Right renal pelvis (tissue), 4 donors: ENCODE results near the gene ZCCHC14. TPM values are rescaled to one million over a fixed set of nuclear protein-coding genes. Genes with fewer than 3 reads are reported as not detected.

Experiments
- DNase-seq, 4 donors: peaks; one replicate each; pipeline ENCODE4 v3.0.0-alpha.2; 2013; ENCODE audit warnings: low read depth in 4 of 4, low spot score in 3 of 4, missing footprints in 1 of 4
- polyA plus RNA-seq, 4 donors: library from polyadenylated mRNA; unstranded; fragments of 120-200 nt; gene quantifications; one replicate each; pipeline ENCODE4 v1.2.1, GENCODE V29; 2013; ENCODE audit not compliant: insufficient read length in 4 of 4

The ZCCHC14 gene
- polyA plus RNA-seq, 4 donors, result 34.3 to 37.4 (median 36.3) TPM

- no peak for DNase-seq
Observed at GRCh38 chr16:87436225-87437172, 56.3 kb downstream of the ZCCHC14 start.

- DNase-seq, result no peak
Observed at GRCh38 chr16:87435372-87436224, 57.2 kb downstream of the ZCCHC14 start.

DNA sequence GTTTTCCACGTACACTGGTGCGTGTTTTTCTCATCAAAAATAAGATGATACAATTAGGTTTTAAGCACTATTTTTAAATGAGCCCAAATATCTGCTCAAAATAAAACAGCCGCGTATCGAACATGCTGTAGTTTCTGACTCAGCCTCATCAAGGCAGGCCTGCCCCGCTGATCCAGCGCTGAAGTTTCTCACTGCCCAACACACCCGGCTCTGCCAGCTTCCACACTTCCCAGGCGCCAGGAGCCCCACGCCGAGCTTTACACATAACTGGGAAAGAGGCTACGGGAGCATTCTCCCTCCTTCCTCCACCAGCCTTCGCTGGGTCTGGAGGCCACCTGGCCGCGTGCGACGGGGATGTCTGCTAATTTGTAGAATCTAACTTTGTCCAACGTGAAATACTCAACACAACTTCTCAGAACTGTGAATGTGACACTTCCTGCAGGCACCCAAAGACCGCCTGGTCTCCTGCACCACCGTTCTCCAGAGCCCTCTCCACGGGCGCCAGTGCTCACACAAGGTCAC is 58.6 kb downstream of the ZCCHC14 start:
- no peak for DNase-seq

DNA sequence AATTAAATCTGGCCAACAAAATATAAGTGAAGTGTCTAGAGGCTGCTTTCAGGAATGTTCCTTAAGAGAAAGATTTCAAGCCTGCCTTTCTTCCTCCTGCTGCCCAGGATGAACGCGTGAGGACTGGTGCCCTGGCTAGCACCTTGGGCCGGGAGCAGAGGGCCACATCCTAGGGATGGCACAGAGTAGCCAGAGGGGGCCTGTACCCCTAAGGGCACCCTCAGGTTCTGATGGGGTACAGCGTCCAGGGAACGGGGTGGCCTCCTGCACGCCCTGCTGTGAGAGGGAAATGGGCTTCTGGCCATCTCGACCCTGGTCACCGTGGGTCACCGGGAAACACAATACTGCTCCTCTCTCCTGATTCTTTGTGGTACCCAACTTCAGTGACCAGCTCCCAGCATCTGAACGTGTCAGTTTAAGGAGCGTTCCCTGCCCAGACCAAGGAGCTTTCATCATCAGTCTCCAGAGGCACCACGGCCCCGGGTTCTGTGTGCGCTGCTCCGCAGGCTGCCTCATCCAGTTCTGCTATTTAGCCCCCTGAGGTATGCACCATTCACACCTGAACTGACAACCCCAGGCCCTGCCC is 60.4 kb downstream of the ZCCHC14 start:
- DNase-seq, result no peak

DNA sequence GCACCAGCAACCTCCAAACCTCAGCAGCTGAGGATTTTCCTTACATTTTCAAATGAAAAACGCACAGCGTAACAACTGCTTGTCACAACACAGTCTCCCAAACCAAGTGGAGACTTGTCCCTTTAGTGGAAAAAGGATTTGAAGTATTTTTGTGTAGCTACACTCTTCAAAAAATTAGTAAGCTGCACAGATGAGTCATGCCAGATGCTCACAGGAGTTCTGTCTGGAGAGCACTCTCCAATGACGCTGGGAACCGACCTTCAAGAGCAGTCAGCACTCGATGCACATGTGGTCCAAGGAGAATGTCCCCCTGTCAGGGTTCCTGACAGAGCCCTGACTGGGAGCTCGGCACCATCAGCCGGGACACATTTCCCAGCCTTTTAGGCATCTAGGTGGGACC is 60.9 kb downstream of the ZCCHC14 start:
- DNase-seq, result no peak

- no peak for DNase-seq
Observed at GRCh38 chr16:87426423-87427215, 66.2 kb downstream of the ZCCHC14 start.

- DNase-seq, result no peak
Observed at GRCh38 chr16:87425941-87426340, 66.9 kb downstream of the ZCCHC14 start.

- no peak for DNase-seq
Observed at GRCh38 chr16:87424266-87424665, 68.6 kb downstream of the ZCCHC14 start.

GRCh38 chr16:87423429-87423828 is 69.4 kb downstream of the ZCCHC14 start:
- DNase-seq, result no peak

- DNase-seq, result no peak
Observed at GRCh38 chr16:87422106-87422505, 70.7 kb downstream of the ZCCHC14 start.

DNA sequence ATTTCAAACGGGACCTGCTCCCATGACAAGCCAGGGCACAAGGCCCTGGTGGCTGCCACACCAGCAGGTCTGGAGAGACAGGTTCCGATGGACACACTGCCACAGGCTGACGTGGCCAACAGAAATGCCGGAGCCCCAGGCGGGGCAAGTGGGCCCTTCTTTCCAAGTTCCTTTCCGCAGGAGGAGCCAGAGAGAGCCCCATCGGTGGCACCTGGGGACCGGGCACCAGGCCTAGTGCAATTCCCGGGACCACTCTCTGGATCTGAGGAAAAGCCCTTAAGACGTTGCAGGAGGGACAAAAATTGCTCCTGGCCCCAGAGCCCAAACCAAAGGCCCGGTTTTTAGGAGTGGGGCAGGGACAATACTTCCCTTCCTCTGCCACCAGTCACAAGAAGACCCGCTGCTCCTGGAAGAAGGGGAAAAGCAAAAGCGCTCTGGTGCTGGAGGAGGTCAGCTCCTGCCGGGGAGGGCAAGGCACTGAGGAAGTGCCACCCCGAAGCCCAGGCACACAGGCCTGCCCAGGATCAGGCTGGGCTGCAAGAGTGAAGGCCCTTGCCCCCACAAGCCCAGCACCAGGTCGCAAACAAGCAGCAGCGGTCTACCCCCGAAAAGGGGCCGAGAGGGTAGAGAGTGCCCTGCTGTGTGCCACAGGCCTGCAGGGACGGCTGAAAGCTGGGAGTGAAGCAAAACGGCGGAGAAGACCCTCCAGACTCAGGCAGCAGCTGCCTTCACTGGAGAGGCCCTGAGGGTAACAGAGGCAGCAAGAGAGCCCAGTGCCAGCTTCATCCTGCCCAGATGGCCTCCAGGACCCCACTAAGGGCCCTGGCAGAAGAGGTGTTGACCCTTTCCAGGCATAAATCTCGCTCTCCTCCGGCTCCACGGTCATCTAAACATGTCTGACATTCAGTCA is 71.6 kb downstream of the ZCCHC14 start:
- no peak for DNase-seq

- no peak for DNase-seq
Observed at GRCh38 chr16:87420026-87421002, 72.5 kb downstream of the ZCCHC14 start.

- DNase-seq, result no peak
Observed at GRCh38 chr16:87418644-87419043, 74.2 kb downstream of the ZCCHC14 start.

GRCh38 chr16:87418216-87418615 is 74.6 kb downstream of the ZCCHC14 start:
- no peak for DNase-seq

DNA sequence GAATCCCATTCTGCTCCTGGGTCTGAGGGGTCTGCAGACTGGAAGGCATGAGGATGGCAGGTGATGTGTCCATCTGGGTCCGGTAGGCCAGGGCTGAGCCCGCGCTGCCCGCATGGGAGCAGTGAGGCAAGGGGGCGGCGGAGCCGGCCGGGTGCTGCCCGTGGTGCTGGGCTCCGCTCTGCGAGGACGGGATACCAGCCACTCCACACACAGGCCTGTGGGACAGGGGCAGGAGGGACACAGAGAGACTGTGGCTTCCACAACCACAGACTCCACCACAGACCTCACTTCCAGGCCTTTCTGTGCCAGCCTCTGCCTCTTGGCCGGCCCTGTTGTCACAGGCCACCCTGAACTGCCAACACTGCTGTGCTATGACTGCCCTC is 75.3 kb downstream of the ZCCHC14 start:
- no peak for DNase-seq

GRCh38 chr16:87416826-87417527 is 75.8 kb downstream of the ZCCHC14 start:
- no peak for DNase-seq

- DNase-seq, result no peak
Observed at GRCh38 chr16:87415441-87415840, 77.4 kb downstream of the ZCCHC14 start.
